SW480 (cell line): ENCODE data around the gene SOX30.
A peak's percentile ranks its signal among the peaks of the same experiment; 100 is the strongest.
"Not testable (repeated sequence)": the region's sequence is repeated elsewhere in the genome, so short reads cannot be mapped to it uniquely, and the experiment has no call there.

Source experiments
- DNase-seq: peaks from one replicate; pipeline ENCODE4 v3.0.0-alpha.2; 2016; ENCODE audit warnings: low spot score

Gene SOX30

GRCh38 chr5:157652377-157652692 is at the start of gene SOX30:
TSS of gene SOX30 (minus strand) at chr5:157652438. CDS start at chr5:157652078, 360 bp downstream.
- DNase-seq = no peak

GRCh38 chr5:157698674-157699073 is 46.4 kb upstream of the SOX30 start:
- DNase-seq = not testable (repeated sequence)

GRCh38 chr5:157696154-157696553 is 43.9 kb upstream of the SOX30 start:
- DNase-seq = not testable (repeated sequence)

GRCh38 chr5:157693816-157694215 is 41.6 kb upstream of the SOX30 start:
- not testable (repeated sequence) for DNase-seq

- DNase-seq = no peak
These were observed 38.6 kb upstream of the SOX30 start for GRCh38 chr5:157690690-157691433.

GRCh38 chr5:157689942-157690689 is 37.9 kb upstream of the SOX30 start:
- DNase-seq = no peak

- DNase-seq = no peak
These were observed 34.9 kb upstream of the SOX30 start for GRCh38 chr5:157687198-157687554.

- not testable (repeated sequence) for DNase-seq
These were observed 34.3 kb upstream of the SOX30 start for GRCh38 chr5:157686276-157687197.

- no peak for DNase-seq
These were observed 30.0 kb upstream of the SOX30 start for GRCh38 chr5:157682257-157682656.

GRCh38 chr5:157681048-157681447 is 28.8 kb upstream of the SOX30 start:
- no peak for DNase-seq

- no peak for DNase-seq
These were observed 28.0 kb upstream of the SOX30 start for GRCh38 chr5:157680239-157680638.

- no peak for DNase-seq
These were observed 27.6 kb upstream of the SOX30 start for GRCh38 chr5:157679801-157680200.

GRCh38 chr5:157677931-157678330 is 25.7 kb upstream of the SOX30 start:
- no peak for DNase-seq

GRCh38 chr5:157674351-157674750 is 22.1 kb upstream of the SOX30 start:
- not testable (repeated sequence) for DNase-seq

- no peak for DNase-seq
These were observed 20.7 kb upstream of the SOX30 start for GRCh38 chr5:157672976-157673375.

- no peak for DNase-seq
These were observed 19.5 kb upstream of the SOX30 start for GRCh38 chr5:157671592-157672330.

GRCh38 chr5:157670662-157671591 is 18.7 kb upstream of the SOX30 start, which contains the start of gene C5orf52:
TSS of gene C5orf52 (plus strand) at chr5:157671533. CDS start at chr5:157671615, 82 bp downstream.
- peak; percentile 64 for DNase-seq

- DNase-seq = no peak
These were observed 17.5 kb upstream of the SOX30 start for GRCh38 chr5:157669701-157670097.

GRCh38 chr5:157668356-157668755 is 16.1 kb upstream of the SOX30 start:
- no peak for DNase-seq

- peak; percentile 58 for DNase-seq
These were observed 13.3 kb upstream of the SOX30 start for GRCh38 chr5:157665467-157666070.
